HG03066 (cell line): ENCODE measurements around the gene ALDH1L2.

Source experiments
- ATAC-seq: cut with Tn5 transposase; IDR thresholded peaks from one replicate; pipeline ENCODE4 v1.9.1; 2021; ENCODE audit warnings: low read depth; ENCODE audit not compliant: unreplicated experiment

Gene ALDH1L2

GRCh38 chr12:105036937-105037649 is 47.2 kb downstream of the ALDH1L2 start:
- no peak for ATAC-seq

- ATAC-seq: no peak
Observed at GRCh38 chr12:105033851-105034250, 50.4 kb downstream of the ALDH1L2 start.

GRCh38 chr12:105032703-105033357 is 51.4 kb downstream of the ALDH1L2 start:
- no peak for ATAC-seq

- ATAC-seq: peak; percentile 91
Observed at GRCh38 chr12:105030820-105031807, 53.1 kb downstream of the ALDH1L2 start.

- ATAC-seq: no peak
Observed at GRCh38 chr12:105026411-105026810, 57.8 kb downstream of the ALDH1L2 start.

- no peak for ATAC-seq
Observed at GRCh38 chr12:105025890-105026289, 58.4 kb downstream of the ALDH1L2 start.

- ATAC-seq: no peak
Observed at GRCh38 chr12:105024928-105025327, 59.3 kb downstream of the ALDH1L2 start.

GRCh38 chr12:105020241-105020962 is 63.9 kb downstream of the ALDH1L2 start:
- no peak for ATAC-seq

- ATAC-seq: no peak
Observed at GRCh38 chr12:105018776-105019175, 65.5 kb downstream of the ALDH1L2 start.

- no peak for ATAC-seq
Observed at GRCh38 chr12:105018012-105018411, 66.2 kb downstream of the ALDH1L2 start.

- ATAC-seq: no peak
Observed at GRCh38 chr12:105015543-105015942, 68.7 kb downstream of the ALDH1L2 start.

- no peak for ATAC-seq
Observed at GRCh38 chr12:105014603-105015002, 69.7 kb downstream of the ALDH1L2 start.

- no peak for ATAC-seq
Observed at GRCh38 chr12:105013892-105014291, 70.4 kb downstream of the ALDH1L2 start.

- no peak for ATAC-seq
Observed at GRCh38 chr12:105001476-105001875, 82.8 kb downstream of the ALDH1L2 start.

- ATAC-seq: no peak
Observed at GRCh38 chr12:104999347-104999685, 84.9 kb downstream of the ALDH1L2 start.

- ATAC-seq: no peak
Observed at GRCh38 chr12:104998423-104999346, 85.6 kb downstream of the ALDH1L2 start.

GRCh38 chr12:104997541-104997940 is 86.7 kb downstream of the ALDH1L2 start:
- ATAC-seq: no peak

- no peak for ATAC-seq
Observed at GRCh38 chr12:104994336-104994735, 89.9 kb downstream of the ALDH1L2 start.

GRCh38 chr12:104991565-104992128 is 92.6 kb downstream of the ALDH1L2 start:
- no peak for ATAC-seq
